Epithelial cell of proximal tubule (primary cell): Measurements from ENCODE around the gene AR. TPM values are rescaled to one million over a fixed set of nuclear protein-coding genes. Genes with fewer than 3 reads are reported as not detected.
A peak's percentile ranks its signal among the peaks of the same experiment; 100 is the strongest.

Source experiments
- DNase-seq: peaks from one replicate; pipeline ENCODE4 v3.0.0-alpha.2; 2011; ENCODE audit warnings: low read depth
- H3K4me3 ChIP-seq: 2 replicates; pipeline ENCODE4 v1.5.1; 2011; ENCODE audit warnings: low read depth, mild to moderate bottlenecking, low read length
- total RNA-seq: library from RNA; depleted of rRNA; stranded (reverse); fragments of >200 nt; gene quantifications from 2 replicates; pipeline ENCODE4 v1.2.3, GENCODE V29; 2015
- TF ChIP-seq, protein P1 (sequence below): conservative IDR thresholded peaks from 2 replicates; pipeline ENCODE4 v1.5.1; 2012; ENCODE audit warnings: low read depth, mild to moderate bottlenecking, low read length

AR gene
- total RNA-seq, 1 donor from 2014 or later = 0.40 TPM

DNA sequence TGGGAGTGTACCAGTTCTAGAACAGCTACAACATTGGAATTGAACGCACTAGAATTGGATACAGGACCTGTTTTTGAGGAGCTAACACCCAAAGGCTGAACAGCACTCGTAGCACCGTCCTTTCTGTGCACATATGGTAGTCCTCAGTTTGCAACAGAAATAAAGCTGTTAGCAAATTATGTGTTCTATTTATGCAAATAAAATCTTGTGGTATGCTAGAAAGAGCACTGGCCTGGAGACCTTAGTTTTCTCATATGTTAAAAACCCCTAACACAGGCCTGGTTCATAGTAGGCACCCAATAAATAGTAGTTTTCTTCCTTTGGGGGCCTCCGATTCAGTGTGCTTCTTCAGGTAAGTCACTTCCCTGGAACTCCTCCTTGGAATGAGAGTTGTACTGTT lies 140.3 kb downstream of the AR start:
- no peak for DNase-seq
- no peak overlapping the region for H3K4me3 ChIP-seq
- TF ChIP-seq, protein P1, sequence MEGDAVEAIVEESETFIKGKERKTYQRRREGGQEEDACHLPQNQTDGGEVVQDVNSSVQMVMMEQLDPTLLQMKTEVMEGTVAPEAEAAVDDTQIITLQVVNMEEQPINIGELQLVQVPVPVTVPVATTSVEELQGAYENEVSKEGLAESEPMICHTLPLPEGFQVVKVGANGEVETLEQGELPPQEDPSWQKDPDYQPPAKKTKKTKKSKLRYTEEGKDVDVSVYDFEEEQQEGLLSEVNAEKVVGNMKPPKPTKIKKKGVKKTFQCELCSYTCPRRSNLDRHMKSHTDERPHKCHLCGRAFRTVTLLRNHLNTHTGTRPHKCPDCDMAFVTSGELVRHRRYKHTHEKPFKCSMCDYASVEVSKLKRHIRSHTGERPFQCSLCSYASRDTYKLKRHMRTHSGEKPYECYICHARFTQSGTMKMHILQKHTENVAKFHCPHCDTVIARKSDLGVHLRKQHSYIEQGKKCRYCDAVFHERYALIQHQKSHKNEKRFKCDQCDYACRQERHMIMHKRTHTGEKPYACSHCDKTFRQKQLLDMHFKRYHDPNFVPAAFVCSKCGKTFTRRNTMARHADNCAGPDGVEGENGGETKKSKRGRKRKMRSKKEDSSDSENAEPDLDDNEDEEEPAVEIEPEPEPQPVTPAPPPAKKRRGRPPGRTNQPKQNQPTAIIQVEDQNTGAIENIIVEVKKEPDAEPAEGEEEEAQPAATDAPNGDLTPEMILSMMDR = no peak

- peak; percentile 23 for DNase-seq
- no peak overlapping the region for H3K4me3 ChIP-seq
- TF ChIP-seq, protein P1 = no peak
Observed at GRCh38 chrX:67692246-67692645, 148.4 kb downstream of the AR start.

- TF ChIP-seq, protein P1 = no peak
- peak; percentile 6 for DNase-seq
Observed at GRCh38 chrX:67693928-67694327, 150.1 kb downstream of the AR start.

GRCh38 chrX:67697452-67697851 lies 153.6 kb downstream of the AR start:
- TF ChIP-seq, protein P1 = no peak
- H3K4me3 ChIP-seq = no peak overlapping the region
- no peak for DNase-seq

More at GRCh38 chrX:67693928-67694327, 150.1 kb downstream of the AR start:
- no peak overlapping the region for H3K4me3 ChIP-seq

- TF ChIP-seq, protein P1 = no peak
- peak; percentile 4 for DNase-seq
- no peak overlapping the region for H3K4me3 ChIP-seq
Observed at GRCh38 chrX:67700602-67701001, 156.8 kb downstream of the AR start.

- H3K4me3 ChIP-seq = no peak overlapping the region
- no peak for DNase-seq
- TF ChIP-seq, protein P1 = no peak
Observed at GRCh38 chrX:67714004-67714403, 170.2 kb downstream of the AR start.

GRCh38 chrX:67717571-67717970 lies 173.8 kb downstream of the AR start:
- TF ChIP-seq, protein P1 = no peak
- H3K4me3 ChIP-seq = no peak overlapping the region
- no peak for DNase-seq
